ENCODE data around the gene NAP1L1.

Gene NAP1L1

DNA sequence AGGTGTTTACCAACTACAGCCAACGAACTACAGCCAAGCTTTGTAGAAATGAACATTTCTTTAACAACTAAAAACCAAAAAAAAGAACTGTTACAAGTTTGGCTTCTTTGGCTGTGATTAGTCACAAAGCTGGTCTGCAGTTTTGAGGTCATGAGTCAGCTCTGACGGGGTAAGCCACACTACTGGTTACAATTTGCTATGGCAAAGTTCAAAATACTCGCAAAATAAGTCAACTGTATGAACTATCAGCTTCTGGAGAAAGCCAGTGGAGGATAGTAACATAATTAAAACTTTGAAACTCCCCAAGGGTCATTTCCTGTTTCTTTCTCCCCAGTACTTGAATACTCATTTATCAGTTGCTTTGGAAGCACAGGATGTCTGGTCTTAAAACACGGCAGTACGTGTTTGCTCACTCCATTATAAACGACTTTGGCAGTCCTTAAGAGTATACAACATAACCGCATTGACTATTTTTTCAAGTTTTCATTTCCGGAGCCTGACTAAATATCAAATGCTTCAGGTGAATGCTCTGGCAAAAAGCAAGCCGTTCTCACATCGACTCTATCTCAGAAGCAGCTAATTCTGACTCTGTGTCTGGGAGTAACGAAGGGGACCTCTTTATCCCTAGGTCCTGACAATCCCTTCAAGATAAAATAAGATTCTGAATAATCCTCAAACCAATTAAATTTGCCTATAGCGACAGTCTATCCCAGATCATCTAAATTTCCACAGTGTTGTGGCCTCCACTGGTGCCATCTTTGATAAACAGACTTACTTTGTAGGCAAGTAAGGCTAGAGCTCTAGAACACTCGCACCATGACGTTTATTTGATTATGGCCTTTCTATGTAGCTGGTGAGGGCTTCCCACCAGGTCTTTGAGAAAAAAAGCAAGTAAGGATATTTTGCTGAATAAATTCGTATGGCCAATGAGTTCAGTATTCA, 63.5 kb downstream of the NAP1L1 start:
- peak in 2 of 3 donors; percentile 52 to 64 for DNase-seq (ENCODE audit: low read depth in 3 of 3)

DNA sequence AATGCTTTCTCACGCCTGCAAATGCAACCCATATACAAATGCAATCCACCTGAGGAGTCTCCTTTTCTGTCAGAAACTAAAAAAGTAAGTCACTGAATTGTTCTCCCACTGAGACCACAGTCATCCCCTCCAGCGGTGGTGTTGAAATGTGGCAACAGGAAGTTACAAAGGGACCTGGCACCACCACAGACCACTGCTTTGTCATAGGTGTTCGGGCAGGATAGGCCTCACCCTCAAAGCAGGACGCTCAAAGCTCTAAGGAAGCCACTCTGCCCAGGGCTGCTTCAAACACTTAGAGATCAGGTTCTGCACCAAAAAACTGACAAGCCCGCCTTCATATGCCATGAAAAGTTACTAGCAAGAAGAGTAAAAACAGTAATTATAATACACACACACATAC, 64.2 kb downstream of the NAP1L1 start:
- peak; percentile 63 to 83 (median 71) for DNase-seq (ENCODE audit: low read depth in 3 of 3)

DNA sequence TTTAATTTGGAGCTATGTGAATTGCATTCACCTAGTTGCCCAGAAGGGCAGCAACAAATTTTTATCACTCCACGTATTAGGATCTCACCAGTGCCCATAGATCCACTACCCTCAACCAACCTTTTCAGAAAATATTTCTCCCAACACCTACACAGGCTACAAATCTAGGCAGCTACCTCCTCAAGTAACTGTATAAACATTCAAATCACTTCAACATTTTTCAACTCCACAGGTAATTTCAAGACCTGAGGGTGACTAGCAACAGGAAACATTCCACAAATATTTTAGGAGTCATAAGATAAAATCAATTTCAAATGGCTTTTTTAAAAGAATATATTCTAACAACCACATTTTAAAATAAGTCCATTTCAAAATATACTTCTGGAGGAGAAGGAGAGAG, 65.8 kb downstream of the NAP1L1 start:
- no peak for DNase-seq (ENCODE audit: low read depth in 3 of 3)

DNA sequence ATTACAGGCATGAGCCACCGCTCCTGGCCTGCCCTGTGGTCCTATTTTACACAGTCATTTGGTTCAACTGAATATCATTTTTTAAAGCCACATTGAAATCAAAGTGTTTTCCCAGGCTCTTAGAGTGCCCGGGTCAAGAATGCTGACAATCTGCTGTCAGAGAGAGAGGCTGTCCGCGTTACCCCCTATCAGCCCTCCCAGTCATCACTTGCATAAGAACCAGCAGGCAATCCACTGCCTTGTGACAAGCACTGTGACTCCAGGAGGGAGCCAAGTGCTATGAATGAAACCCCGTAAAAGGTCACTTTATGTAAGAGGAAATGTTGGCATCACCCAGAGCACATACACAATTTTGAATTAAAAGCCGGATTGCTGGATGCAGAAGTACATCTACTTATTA, 66.4 kb downstream of the NAP1L1 start:
- no peak for DNase-seq (ENCODE audit: low read depth in 3 of 3)

DNA sequence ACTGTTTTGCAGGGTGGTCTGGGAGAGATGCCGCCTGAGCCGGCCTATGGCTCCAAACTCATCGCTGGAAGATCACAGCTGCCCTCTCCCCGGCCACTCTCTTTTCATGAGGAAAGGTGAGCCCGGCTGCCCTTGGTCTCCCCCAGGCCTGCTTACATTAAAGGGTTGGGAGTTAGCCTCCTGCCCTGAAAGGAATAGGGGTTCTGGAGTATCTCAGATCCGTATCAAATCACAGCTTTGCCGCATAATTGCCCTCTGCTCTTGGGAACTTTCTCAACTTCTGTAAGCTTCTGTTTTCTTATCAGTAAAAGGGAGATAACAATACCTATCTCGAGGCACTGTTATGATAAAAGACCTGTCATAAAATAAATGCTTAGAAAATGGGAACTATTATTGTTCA, 70.5 kb downstream of the NAP1L1 start:
- no peak for DNase-seq (ENCODE audit: low read depth in 3 of 3)

DNA sequence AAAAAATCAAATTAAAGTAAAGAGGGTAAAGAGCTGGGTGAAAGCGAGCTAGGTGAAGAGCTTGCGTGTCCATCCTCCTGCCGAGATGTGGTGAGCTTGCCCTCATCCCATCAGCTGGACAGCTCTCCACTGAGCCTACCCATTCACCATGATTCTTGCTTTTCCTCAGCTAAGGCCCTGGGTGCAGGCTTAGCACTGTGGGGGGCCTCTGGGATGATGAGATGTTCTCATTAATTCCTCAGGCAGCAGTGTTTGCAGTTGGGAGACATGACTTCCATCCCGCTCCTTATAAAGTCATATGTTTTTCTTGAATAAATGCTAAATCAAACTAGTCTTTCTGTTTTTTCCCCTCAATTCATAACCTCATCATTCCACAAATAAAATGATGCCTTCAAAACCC, 70.9 kb downstream of the NAP1L1 start:
- no peak for DNase-seq (ENCODE audit: low read depth in 3 of 3)

DNA sequence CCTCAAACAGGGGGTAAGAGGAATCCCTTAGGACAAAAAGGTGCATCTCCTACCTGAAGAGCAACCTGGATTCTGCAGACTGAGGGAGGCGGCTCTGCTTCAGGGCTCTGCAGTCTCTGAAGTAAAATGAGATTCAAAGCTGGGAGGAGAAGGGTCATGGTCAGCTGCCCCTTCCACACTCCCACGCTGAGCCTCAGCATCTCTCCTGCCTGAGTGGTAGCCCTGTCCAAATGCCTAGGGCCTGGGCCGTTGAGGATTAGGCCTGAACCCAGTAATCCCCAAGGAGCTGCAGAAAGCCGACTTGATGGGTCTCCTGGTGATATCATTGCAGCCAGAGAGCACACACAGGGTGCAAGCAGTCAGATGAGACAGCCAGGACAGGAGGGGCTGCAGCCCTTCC, 71.8 kb downstream of the NAP1L1 start:
- DNase-seq (ENCODE audit: low read depth in 3 of 3) = no peak

DNA sequence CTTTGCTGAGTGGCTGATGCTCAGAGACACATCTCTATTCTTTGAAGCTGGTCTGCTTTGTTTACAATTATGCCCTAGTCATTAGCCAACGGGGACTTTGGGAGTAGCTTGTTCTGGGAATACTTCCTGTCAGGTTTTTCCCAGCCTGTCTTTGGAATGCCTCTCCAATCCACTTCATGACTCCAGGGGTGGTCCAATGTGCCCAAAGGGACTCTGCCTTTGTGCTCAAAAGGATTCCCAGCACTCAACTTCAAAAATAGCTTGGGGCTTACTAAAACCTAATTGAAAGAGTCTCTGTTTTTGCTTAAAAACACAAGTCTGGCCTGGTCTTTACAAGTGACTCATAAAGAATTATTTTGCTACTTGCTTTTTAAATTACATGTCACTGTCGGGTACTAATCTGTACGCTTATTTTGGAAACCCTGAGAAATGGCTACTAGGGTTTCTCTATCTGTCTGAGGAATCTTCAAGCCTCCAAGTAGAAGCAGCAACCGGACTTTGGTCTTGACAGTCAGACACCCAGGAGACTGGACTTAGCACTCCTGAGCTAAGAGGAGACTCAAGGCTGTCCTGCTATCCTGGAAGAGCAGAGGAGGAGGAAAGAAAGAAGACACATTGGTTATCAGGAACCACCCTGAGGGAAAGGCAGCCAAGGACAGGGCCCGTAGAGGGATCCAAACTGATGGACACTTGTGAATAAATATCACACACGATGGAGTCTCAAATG, 73.6 kb downstream of the NAP1L1 start:
- DNase-seq (ENCODE audit: low read depth in 3 of 3) = no peak

DNA sequence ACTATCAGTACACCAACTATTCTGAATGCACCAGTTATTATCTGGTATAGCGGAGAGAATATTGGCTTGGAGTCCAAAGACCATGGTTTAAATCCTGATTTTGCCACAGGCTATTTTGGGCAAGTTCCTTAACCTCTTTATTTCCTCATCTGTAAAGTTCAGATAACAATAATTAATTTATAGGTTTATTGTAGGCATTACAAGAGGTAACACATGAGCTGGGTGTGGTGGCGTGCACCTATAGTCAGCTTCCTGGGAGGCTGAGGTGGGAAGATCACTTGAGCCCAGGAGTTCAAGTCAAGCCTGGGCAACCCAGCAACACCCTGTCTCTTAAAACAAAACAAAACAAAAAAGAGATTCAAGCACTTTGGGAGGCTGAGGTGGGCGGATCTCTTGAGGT, 76.1 kb downstream of the NAP1L1 start:
- no peak for DNase-seq (ENCODE audit: low read depth in 3 of 3)

DNA sequence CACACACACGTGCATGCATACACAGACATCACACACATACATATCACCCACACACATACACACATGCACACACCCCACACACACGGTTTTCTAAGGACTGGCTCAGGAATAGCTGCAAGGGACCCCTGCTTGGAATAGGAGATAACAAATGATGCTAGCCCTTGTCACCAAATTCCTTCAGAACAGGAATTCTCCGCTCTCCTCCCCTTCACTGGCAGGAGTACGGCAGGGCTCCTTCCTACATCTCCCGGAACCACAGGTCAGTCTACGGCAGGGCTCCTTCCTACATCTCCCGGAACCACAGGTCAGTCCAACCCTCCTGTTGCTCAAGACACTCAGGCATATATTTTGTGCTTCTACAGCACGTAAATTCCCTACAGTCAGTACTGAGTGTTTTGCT, 76.8 kb downstream of the NAP1L1 start:
- DNase-seq (ENCODE audit: low read depth in 3 of 3) = no peak

DNA sequence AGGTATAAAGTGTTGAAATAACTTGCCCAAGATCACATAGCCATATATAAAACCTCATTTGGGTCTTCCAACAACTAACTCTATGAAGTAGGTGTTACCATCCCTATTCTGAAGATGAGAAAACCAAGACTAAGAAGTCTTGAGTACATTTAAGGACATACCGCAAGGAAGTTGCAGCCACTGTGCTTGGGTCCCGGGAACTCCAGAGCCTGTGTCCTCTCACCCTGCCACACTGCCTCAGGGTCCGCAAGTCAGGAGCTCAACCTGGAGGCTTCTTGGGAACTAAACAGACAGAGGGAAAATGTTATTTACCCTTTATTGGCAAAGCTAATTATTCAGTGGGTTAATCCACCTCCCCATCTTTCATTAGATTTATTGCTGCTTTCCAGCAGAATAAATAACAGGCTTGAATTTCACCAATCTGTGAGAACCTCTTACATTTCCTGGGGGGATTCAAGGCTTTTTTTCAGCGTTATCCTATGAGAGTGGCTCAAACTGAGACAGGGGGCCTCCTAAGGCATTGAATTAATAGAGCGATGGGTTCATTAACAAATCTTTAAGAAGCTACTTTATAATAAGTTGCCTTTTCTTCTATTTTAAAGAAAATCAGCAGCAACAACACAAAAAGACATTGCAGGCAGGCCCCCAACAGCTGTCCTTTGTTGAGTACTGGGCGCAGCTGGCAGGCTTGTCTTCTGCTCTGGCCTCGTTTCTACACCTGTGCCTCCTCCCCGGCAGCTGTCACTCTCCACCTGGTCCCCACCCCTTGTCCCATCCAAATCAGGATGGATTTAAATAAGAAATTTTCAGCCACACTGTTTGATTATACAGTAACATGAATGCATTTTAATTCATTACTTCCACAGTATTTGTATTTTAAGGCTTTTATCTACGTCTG, 78.2 kb downstream of the NAP1L1 start:
- no peak for DNase-seq (ENCODE audit: low read depth in 3 of 3)

DNA sequence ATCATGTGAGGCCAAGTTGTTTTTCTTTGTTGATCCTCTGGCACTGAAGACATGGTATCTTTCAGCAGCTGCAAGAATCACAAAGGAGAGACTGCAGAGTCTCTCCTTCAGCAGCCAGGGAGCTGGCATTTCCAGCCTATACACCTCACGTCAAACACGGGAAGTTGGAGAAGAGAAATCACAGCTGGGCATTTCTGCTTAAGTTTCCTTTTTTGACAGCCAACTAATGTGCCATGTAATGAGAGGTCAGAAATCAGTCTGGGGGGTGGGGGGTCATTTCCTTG, 81.2 kb downstream of the NAP1L1 start:
- no peak for DNase-seq (ENCODE audit: low read depth in 3 of 3)

DNA sequence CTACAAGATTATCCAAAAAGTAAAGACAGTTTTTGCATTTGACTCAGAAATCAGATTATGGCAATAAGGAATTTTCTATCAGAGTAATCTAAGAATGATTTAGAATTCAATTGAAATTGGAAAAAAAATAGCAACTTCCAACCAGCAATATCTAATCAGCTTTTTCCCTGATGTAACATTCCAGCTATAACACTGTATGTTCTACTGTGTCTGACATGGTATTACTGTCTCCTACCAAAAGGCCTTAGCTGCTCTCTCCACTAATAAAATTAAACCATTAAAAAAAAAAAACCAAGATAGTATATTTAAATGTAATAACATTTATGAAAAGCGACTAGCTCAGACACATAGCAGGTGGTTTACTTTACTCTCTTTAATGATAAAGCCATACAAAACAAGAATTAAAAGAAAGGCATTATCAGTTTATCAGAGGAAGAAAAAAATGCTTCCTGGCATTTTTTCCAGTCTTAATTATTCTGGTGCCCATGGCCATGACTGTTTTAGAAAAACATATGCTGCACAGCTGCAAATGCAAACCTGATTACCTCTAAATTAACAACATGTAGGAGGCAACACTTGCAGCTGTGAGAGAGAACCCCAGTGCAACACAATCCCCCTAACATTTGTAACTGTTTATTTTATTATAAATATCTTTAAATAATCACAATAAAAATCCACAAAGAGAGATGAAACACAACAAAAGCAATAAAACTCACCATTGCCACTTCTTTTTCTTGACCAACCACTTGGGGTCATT, 81.7 kb downstream of the NAP1L1 start:
- DNase-seq (ENCODE audit: low read depth in 3 of 3) = no peak

DNA sequence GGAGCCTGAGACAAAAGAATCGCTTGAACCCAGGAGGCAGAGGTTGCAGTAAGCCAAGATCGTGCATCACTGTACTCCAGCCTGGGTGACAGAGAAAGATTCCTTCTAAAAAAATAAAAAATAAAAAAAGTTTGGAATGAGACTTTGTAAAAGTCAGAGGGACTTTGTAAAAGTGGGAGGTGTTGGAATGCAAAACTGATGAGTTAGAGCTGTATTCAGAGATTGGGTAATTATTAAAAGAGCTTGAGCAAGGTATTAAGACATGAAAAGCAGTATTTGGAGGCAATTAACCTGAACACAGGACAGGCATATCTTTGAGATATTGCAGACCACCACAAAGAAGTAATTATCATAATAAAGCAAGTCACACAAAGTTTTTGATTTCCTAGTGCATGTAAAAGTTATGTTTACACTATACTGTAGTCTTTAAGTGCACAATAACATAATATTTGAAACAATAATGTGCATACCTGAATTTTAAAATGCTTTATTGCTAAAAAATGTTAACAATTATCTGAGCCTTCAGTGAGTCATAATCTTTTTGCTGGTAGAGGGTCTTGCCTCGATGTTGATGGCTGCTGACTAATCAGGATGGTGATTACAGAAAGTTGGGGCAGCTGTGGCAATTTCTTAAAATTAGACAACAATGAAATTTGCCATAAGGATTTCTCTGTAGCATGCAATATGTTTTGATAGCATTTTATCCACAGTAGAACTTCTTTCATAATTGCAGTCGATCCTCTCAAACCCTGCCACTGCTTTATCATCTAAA, 86.0 kb downstream of the NAP1L1 start:
- no peak for DNase-seq (ENCODE audit: low read depth in 3 of 3)

DNA sequence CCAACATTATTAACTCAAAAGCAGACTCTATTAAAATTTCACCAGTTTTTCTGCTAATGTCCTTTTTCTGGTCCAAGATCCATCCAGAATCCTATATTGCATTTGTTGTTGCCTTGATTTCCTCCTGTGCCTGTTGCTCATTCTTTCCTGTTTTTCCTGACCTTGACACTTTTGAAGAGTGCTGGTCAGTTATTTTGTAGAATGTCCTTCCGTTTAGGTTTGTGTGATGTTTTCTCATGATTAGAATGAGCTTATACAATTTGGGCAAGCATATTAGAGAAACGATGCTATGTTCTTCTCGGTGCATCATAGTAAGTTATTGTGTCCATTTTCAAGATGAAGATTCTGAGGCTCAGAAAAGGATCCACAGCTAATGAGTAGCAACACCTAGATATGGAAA, 86.8 kb downstream of the NAP1L1 start:
- no peak for DNase-seq (ENCODE audit: low read depth in 3 of 3)

DNA sequence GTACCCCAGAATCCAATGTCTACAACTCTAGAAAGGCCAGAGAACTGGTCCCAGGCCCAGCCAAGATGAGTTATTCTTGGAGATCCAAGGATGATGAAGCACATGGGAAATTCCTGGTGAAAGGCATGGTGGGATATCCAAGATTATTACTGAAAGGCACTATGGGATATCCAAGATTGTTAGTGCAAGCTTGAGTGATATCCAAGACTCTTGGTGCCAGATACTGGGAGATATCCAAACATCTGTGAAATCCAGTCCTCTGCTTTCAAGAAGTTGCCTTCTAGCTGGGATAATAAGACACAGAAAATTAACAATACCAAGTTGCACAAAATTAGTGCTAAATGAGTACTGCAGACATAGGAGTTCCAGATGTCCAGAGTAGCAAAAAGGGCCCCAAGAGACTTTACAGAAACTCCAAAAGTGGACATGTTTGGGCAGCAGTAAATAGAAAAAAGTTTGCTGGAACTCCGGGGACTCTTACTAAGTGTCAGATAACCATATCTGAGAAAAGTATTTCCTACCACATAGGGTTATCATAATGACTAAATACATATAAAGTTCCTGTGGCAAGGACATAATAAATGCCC, 87.5 kb downstream of the NAP1L1 start:
- DNase-seq (ENCODE audit: low read depth in 3 of 3) = no peak

DNA sequence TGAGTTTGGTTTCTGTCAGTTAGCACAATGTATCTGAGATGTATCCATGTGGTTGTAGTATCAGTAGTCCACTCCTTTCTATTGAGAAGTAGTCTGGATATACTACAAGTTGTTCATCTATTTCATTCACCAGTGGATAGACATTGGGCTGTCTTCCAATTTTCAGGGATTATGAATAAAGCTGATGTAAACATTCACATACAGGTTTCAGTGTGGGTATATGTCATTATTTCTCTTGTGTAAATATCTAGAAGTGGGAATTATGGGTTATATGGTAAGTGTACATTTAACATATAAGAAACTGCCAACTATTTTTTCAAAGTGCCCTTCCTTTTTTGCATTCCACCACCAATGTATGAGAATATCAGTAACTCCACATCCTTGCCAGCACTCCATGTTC, 88.8 kb downstream of the NAP1L1 start:
- no peak for DNase-seq (ENCODE audit: low read depth in 3 of 3)

DNA sequence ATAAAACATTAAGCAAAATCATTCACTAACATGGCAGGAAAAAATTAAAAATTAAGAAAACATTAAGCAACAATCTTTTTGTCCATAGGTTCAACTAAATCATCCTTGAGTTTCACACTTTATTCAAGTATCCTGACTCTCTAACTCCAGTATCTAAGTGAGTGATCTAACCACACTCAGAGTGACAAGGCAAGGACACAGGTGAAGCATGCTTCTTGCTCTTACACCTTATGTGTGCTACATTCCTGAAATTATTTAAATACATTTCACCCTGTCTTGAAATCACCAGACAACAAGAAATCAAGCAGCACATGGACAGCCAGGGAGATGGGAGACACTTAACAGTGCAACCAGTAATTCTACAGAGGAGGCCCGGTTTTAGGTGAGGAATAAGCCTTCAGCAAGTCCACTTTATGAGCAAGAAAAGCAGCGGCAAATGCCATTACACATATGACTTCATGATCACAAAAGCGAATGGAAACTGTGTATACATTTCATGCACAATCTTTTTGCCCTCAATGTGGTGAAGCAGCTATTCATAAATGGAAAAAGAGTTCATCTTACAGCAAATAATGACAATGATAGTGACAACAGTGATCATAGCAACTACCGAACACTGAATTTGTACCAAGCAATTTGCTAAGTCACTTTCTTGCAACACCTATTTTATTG, 90.3 kb downstream of the NAP1L1 start:
- DNase-seq (ENCODE audit: low read depth in 3 of 3) = no peak

DNA sequence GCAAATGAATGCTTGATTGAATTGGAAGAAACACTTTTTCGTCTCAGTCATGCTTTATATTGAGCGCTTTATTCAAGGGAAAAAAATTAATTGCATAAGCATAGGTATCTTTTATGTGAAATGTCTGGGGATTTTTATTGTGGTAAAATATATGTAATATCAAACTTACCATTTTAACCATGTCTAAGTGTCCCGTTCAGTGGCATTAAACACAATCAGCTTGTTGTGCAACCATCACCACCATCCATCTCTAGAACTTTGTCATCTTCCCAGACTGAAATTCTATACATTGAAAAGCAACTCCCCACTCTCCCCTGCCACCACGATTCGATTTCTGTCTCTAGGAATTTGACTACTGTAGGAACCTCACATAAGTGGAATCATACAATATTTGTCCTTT, 92.7 kb downstream of the NAP1L1 start:
- no peak for DNase-seq (ENCODE audit: low read depth in 3 of 3)

All from stimulated activated CD4-positive, alpha-beta T cell treated with anti-CD3 and anti-CD28 coated beads, TNF-alpha, amount 100 ng/mL, for 48 hours (primary cell).